Breast epithelium (tissue), 3 donors: ENCODE results near the gene DOCK9.

ENCODE experiments used
- POLR2A ChIP-seq: fragments of 450-650 bp; IDR thresholded peaks from one replicate; pipeline ENCODE4 v1.6.1; 2016; ENCODE audit warnings: antibody characterized with exemption, mild to moderate bottlenecking, moderate library complexity
- POLR2AphosphoS5 ChIP-seq, 3 donors: sonication (generic); formaldehyde crosslinking; IDR thresholded peaks; one replicate each; pipeline ENCODE4 v1.6.1; 2017; ENCODE audit warnings: antibody characterized with exemption in 3 of 3
- TF ChIP-seq, protein P1 (sequence below), 3 donors: fragments of 450-650 bp; IDR thresholded peaks; one replicate each; pipeline ENCODE4 v1.5.1; 2016 to 2017; ENCODE audit warnings: antibody characterized with exemption in 3 of 3, mild to moderate bottlenecking in 3 of 3, moderate library complexity in 3 of 3

DNA sequence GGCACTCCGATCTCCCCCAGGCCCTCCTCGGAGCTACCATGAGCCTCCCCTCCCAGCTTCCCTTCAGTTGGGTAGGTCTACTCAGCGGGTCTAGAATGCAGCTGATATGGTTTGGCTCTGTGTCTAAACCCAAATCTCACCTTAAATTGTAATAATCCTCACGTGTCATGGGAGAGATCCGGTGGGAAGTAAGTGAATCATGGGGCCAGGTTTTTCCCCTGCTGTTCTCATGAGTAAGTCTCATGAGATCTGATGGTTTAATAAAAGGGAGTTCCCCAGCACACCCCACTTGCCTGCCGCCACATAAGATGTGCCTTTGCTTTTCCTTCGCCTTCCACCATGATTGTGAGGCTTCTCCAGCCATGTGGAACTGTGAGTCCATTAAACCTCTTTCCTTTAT, 14.5 kb upstream of the DOCK9 start:
- TF ChIP-seq, protein P1, sequence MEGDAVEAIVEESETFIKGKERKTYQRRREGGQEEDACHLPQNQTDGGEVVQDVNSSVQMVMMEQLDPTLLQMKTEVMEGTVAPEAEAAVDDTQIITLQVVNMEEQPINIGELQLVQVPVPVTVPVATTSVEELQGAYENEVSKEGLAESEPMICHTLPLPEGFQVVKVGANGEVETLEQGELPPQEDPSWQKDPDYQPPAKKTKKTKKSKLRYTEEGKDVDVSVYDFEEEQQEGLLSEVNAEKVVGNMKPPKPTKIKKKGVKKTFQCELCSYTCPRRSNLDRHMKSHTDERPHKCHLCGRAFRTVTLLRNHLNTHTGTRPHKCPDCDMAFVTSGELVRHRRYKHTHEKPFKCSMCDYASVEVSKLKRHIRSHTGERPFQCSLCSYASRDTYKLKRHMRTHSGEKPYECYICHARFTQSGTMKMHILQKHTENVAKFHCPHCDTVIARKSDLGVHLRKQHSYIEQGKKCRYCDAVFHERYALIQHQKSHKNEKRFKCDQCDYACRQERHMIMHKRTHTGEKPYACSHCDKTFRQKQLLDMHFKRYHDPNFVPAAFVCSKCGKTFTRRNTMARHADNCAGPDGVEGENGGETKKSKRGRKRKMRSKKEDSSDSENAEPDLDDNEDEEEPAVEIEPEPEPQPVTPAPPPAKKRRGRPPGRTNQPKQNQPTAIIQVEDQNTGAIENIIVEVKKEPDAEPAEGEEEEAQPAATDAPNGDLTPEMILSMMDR (IDR thresholded peaks at IDR 0.05), result no peak
- TF ChIP-seq POLR2AphosphoS5 (IDR thresholded peaks at IDR 0.05) (no peak), POLR2A (no peak)
